Measurements from ENCODE around the gene OTOG.

OTOG gene

DNA sequence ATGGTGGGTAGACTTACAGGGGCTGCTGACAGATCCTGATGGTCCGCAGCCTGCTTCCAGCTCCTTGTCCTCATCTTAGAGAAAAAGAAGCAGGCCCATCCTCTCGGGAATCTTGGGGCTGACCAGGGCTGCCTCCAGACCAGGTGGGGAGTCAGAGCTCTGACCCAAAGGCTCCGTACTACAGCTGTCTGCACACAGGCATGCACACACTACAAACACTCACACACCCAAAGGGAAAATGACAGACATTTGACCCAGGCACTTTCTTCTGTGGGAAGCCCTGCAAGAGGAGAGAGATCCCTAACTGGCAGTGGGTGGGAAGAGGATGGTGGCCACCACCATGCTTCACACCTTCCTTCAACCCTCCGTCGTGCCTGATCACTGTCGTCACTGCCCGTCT is 125.4 kb downstream of the OTOG start:
- DNase-seq: no peak

DNA sequence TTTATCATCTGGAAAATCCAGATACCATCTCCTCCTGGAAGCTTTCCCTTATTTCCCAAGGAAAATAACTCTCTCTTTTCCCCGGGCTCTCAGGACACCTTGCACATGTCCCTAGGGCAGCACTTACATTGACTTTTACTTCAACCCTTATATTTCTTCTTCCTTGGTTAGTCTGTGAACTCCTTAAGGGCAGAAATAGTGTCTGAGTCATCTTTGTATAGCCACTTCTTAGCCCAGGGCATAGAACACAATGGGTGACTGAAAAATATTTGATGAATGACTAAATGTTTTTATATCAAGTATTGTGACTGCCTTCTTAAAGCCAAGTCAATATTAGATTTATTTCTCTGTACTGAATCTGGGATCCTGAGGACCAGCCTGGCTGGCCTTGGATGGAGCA is 126.9 kb downstream of the OTOG start:
- DNase-seq: no peak

DNA sequence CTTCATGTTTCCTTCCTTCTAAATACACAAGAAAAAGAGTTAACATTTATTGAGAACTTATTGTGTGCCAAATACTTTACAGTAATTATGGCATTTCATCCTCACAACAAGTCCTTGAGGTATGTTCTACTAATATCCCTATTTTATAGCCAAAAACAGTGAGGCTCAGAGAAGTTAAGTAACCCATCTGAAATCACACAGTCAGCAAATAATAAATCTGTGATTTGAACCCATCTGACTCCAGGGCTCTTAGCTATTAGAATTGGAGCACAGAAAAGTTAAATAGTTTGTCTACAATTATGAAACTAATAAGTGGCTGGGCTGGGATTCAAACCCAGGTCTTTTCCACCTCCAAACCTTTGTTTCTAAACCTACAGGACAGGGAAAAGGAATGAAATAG is 135.8 kb downstream of the OTOG start:
- DNase-seq: no peak

DNA sequence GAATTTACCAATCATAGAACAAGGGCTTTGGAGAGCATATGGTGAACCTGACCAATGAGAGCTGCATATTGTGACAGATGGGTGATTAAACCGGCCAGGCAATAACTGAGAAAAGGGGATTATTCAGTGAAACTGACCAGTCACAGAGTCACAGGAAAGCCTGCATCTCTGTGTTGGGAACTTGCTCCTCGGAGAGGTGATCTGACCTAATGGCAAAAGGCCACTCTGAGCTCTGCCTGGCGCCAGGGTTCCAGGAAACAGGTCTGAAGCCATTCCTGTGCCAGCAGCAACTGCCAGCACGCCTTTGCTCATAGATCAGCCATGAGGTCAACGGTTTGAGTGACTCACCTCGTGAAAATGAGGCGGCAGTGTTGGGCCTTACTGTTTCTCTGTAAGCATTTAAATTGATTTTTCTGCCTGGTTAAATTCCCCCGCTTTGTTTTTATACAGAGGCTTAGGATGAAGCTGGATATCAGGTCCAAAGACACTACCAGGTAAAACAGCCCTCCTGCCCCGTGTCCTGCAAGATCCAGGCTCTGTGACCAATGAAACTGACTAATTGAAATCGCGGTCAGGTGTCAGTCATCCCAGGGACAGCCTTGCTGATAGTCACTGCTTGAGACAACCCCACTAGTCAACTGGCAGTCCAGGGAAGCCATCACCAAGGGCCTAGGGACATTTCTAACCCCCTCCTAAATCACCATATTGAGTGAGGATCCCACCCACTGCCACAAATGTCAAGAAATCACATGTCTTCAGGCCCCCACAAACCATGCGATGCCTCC is 136.5 kb downstream of the OTOG start:
- no peak for DNase-seq

DNA sequence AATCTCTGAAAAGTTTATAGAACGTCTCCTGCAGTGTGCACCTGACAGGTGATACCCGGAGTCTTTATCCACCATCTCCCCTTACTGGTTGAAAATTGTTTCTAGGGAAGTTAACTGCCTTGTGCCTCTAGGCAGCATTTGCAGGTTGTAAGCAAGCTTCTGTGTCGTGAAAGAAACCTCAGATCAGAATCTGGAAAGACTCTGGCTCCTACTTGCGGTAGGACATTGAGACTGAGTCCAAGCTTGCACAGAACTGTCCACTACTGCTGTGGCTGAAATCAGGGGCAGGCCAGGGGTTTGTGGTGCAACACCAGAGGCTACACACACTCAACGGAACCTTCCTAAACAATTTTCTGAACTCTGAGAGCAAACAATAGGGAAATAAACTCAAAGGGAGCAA is 137.5 kb downstream of the OTOG start:
- DNase-seq: no peak

DNA sequence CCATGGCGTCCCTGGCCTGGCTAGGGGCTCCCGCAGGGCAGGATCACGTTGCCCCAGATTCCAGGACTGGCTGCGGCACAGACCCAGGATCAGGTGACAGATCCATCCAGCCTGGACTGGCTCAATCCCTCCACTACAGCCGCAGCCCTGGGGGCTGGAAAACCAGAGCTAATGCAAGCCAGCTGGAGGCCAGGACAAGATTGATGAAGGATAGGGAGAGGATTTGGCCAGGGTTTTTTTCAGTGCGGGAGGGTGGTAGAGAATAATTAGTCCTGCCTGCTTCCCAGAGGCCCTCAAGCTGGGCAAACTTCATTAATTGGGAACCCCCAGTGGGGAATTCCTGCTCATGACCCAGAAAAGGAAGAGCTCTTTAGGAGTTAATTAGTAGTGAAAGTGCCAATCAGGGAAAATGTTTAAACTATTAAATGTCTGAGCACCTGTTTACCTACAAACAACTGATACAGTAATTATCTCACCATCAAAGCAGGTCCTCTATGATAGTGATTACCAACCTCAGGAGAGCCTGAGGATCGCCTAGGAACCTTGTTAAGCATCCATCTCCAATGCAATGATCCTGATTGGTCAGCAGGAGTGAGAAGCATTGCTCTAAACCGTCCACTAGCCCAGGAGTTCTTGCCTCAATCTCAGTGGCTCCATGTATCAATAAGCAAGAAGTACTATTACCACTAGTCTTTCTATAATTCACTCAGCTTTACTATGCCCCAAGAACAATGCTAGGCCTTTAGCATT is 139.3 kb downstream of the OTOG start:
- no peak for DNase-seq

DNA sequence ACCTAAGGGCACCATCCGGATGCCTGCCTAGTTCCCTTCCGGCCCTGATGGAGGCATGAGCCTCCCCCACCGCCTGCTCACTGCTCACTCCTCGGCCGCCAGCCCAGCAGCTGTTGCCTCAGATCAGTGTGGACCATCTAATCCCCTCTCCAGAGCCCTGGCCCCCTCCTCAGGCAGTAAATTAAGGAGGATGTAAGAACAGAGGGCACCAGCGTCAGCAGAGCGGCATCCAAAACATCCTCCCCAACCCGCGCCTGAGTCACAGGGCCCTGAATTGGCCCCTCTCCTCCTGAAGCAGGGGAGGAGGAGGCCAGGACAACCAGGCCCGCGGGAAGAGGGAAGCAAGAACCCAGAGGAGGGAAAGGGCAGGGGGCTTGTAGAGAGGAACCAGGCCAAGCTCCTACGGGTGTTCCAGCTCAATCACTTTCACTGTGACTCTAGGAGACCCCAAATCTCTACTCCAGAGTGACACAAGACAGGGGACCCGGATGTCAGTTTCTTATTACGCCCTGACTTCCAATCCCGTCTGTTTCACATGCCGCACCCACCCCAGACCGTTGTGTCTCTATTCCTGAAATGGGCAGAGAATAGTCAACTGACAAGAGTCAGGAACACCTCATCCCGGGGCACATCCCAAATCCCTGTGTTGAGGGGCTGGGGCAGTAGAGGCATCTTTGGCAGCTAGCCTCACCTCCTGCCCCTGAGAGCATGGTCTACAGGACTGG is 141.0 kb downstream of the OTOG start:
- DNase-seq: no peak

DNA sequence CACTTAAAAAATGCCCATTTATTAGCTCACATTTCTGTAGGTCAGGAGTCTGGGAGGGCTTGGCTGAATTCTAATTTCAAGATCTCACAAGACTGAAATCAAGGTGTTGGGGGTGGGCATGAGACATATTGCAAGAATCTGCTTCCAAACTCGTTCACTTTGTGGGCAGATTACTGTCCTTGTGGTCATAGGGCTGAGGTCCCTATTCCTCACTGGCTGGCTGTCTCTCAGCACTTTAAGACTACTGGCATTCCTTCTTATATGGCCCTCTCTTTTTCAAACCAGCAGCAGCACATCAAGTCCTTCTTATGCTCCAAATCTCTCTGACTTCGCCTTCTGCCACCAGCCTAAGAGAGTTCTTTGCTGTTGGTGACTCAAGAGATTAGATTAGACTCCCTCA is 144.5 kb downstream of the OTOG start:
- DNase-seq: no peak

DNA sequence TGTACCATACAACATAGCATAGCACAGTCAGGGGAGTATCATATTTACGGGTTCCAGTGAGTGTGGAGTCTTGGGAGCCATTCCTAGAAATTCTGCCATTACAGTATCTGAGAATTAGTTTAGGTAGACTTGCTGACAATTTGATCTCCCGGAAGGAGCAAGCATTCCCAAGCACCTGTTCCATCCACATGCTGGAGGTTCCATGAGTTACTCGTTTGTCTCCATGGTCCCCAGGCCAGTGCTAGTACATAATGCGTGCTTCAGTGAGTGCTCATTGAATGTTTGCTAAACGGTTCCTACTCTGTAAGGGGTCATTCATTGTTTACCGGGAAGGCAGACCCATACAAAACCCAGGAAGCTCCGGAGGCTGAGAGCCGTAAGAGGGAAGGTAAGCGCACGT is 144.9 kb downstream of the OTOG start:
- no peak for DNase-seq

DNA sequence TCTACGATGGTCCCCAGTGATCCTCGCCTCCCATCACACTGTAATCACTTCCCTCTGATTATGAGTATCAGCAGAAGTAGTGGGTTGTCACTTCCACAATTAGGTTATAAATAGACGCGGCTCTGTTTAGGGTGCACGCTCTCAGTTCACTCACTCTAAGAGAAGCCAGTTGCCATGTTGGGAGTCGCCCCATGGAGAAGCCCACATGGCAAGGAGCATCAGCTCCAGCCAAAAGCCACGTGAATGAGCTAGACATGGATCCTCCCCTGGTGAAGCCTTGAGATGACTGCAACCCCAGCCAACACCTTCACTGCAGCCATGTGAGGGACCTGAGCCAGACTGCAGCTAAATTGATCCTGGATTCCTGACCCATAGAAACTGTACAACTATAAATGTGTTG is 145.9 kb downstream of the OTOG start:
- no peak for DNase-seq

DNA sequence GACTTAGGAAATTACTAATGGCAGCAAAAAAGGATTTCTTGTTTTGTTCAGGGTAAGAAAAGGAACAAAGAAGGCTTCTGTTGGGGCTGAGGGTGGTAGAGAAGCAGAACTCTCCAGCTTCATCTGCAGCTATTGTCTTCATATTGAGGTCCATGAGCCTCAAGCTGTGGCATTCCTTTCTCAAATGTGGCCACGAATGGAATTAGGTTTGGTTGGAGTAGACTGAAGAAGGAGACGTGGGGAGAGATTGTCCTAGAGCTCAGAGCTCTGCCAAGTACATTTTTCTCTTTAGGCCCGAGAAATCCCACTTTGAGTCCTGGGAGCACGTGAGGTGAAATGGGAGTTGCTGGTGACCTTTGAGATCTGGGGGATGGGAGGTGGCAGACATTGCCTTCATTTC is 146.5 kb downstream of the OTOG start:
- DNase-seq: no peak

DNA sequence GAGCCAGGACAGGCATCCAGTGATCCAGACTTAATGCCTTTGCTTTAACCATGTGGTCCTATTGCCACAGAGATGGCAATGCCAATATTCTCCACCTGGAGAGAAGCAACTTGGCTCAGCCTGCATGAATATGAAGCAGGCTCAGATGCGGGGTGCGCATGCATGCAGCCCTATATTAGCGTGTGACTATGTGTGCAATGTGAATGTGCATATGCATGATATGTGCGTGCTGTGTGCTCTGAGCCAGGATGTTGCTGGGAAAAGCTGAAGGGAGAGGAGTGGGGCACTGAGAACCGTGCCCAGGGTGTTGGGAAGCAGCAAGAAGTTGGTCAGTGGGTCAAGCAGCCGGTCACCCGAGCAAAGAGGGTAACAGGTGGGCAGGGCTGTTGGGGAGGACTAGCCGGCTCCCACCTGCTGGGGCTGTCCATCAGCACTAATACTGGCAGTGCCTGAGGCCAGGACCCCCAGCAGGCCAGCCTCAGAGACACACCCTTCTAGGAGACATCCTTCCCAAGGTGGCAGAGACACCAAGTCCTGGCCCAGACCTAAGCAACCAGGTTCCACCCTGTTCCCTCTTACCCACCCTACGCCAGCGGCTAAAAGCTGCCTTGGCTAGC is 147.5 kb downstream of the OTOG start:
- no peak for DNase-seq

DNA sequence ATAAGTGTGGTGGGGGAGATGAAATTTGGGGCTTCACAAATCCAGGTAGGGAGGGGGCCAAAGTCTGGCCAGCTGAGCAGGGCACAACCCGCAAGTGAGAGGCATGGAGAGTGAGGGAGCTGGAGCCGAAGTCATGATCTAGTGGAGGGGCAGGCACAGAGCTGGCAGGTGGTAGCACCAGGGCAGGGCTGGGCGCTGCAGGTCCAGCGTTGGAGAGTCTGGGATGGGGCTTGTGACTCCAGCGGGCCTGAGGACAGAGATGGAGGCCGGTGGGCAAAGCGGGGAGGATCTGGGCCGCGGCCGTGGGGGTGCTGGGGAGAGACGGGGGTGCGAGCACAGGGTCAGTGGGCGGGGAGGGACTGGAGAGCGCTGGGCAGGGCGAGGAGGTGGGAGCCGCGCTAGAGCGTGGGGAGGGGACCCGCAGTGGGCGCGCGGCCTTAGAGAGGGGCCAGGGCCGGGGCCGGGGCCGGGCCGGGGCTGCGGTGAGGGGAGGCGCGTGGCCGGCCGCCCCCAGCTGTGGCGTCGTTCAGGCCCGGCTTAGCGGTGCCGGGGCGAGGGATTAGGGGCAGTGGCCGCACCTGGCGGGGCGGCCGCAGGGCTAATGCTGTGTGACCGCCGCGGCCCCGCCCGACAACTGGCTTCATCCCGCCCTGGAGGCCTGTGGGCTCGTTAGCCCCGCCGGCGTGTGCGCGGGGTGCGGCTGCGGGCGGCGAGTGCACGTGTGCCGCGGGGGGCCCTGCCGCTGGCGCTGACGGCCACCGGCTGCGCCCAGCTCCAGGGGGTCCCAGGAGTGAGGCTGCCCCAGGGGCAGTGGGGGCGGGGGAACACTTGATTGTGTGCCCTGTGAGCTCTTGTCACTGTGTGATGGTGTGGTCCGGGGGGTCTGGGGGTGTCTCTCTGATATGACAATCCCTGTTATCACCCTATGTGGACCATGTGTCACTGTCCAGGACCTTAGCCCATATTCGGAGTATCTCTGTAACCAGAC is 148.7 kb downstream of the OTOG start:
- DNase-seq: no peak

DNA sequence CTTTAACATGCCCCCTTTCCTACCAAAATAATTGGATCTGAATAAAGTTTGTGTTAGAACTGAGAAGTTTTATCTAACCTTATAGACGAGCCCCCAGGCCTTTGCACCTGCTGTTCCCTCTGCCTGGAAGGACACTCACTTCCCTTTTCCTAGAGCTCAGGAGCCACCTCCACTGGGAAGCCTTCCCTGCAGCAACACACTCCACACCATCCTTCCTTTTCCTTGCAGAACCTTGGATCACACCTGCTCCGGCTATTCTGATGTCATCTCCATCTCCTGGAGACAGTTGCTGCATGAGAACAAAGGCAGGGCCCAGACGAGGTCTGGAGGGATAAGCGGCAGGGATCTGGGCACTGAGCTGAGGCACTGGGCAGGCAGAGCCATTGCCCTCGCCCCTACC is 149.7 kb downstream of the OTOG start:
- DNase-seq: no peak
